BE2C (cell line): Measurements from ENCODE around the gene MSN.

ENCODE experiments used
- DNase-seq: peaks from one replicate; pipeline ENCODE4 v3.0.0-alpha.2; 2020
- H3K27me3 ChIP-seq: fragments of 250-450 bp; sonication (Bioruptor Pico); 2 replicates; pipeline ENCODE4 v1.5.1; 2020; ENCODE audit warnings: mild to moderate bottlenecking
- H3K36me3 ChIP-seq: fragments of 250-450 bp; sonication (Bioruptor Pico); 2 replicates; pipeline ENCODE4 v1.5.1; 2020; ENCODE audit warnings: mild to moderate bottlenecking
- H3K4me1 ChIP-seq: fragments of 250-450 bp; sonication (Bioruptor Pico); 2 replicates; pipeline ENCODE4 v1.5.1; 2020
- H3K4me3 ChIP-seq: 2 replicates; pipeline ENCODE4 v1.5.1; 2011; ENCODE audit warnings: low read depth, low read length
- H3K9me3 ChIP-seq: fragments of 250-450 bp; sonication (Bioruptor Pico); 2 replicates; pipeline ENCODE4 v1.5.1; 2020
- CTCF ChIP-seq: IDR thresholded peaks from 2 replicates; pipeline ENCODE4 v1.5.1; 2012; ENCODE audit warnings: mild to moderate bottlenecking, low read depth, low read length

The MSN gene

DNA sequence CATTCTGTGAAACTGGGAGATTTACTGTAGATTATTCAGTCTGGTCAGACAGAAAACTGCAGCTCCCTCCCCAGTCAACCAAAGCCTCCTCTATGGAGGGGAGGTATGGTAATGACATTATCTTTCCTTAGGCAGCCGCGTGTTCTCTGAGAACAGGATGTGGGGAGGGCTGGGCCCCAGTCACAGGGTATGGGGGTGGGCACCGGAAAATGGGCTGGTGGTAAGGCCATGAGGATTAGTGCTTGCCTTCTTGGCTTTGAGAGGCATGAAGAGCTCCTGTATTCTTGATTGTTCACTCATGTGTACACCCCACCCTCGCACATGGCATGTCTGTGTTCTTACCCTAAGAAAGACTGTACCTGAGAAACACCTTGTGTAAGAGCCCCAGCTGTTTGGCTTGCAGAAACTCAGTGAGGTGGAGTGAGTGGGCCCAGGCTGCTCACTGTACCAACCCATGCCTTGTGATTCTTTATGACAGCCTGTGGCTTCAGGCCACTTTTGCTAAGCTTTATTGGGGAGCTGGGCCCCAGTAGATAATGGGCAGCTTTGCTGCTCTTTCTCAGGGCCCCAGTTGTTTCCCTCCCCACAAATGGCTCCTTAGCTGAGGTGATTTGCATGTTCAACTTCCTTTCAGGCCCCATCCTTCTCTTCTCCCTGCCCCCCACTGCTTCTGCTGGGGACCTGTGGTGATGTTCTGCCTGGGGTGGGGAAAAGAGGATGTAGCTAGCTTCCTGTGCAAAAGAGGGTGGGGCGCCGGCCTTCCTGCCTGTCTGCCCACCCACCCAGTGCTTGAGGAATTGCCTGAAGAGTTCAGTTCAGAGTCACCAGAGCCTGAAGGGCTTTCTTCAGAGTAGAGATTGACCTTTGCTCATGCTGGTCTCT lies 30.7 kb downstream of the MSN start:
- no peak overlapping the region for H3K4me3 ChIP-seq
- no peak for DNase-seq
- no peak for TF ChIP-seq CTCF
- H3K9me3 ChIP-seq, result no peaks in the 10 kb centered on the region
- H3K4me1 ChIP-seq, result no peaks in the 10 kb centered on the region
- no peaks in the 10 kb centered on the region for H3K27me3 ChIP-seq
- no peaks in the 10 kb centered on the region for H3K36me3 ChIP-seq

DNA sequence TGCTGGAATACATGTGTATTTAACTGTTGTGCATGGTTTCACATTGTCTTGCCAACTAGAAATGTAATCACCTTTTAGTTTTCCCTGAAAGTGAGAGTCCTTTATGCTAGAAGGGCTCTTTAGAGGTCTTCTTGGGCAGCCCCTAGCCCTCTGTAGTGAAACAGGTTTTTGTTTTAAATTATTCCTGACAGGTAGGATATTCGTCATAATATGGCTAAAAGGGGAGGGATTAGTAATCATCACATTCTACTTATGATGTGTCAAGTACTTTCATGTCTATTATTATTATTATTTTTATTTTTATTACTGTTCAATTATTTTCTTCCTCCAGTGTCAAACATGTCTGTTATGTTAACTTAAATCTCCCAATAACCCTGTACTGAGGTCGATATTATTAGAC lies 35.5 kb downstream of the MSN start:
- TF ChIP-seq CTCF, result no peak
- Histone ChIP-seq H3K36me3 (no peaks in the 10 kb centered on the region), H3K4me3 (no peak overlapping the region), H3K4me1 (no peaks in the 10 kb centered on the region), H3K27me3 (no peaks in the 10 kb centered on the region), H3K9me3 (no peaks in the 10 kb centered on the region)
- DNase-seq, result no peak

GRCh38 chrX:65705439-65705838 lies 38.0 kb downstream of the MSN start:
- no peak for TF ChIP-seq CTCF
- no peaks in the 10 kb centered on the region for H3K4me1 ChIP-seq
- no peaks in the 10 kb centered on the region for H3K9me3 ChIP-seq
- no peaks in the 10 kb centered on the region for H3K27me3 ChIP-seq
- H3K4me3 ChIP-seq, result no peak overlapping the region
- H3K36me3 ChIP-seq, result no peaks in the 10 kb centered on the region
- DNase-seq, result no peak

DNA sequence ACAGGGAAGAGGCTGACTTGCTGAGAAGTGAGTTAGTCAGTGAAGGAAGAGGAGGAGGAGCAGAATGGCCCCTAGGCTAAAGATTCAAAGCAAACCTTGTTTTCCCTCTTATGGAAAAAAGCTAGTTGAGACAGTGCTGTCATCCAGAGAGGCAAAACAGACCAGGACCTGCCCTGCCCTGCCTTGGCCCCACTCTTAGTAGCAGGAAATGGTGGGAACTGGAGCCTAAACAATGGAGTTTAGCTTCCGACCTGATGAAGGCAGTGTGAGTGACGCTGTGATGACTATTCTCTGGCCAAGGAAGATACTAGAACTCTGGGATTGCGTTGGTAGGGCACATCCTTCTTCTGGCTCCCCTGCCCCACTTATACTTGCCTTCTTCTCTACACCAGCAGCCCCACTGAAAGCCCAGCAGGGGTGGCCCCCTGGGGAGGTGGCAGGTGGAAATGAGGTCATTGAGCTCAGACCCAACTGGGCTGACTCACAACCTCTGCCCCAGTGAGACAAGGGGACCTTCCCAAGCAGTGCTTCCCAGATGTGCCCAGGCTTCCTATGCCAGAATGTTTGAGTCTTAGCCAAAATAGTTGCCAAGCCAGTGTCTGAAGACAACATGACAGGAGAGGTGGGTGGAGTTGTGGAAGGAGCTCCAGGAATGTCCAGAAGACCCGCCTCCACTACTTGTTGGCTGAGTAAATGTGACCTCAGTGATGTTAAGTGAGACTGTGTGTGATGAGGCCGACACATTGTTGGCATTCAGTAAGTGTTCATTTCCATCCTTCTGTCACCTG lies 38.8 kb downstream of the MSN start:
- H3K27me3 ChIP-seq, result no peaks in the 10 kb centered on the region
- DNase-seq, result no peak
- TF ChIP-seq CTCF, result no peak
- H3K9me3 ChIP-seq, result no peaks in the 10 kb centered on the region
- H3K36me3 ChIP-seq, result no peaks in the 10 kb centered on the region
- no peak overlapping the region for H3K4me3 ChIP-seq
- no peaks in the 10 kb centered on the region for H3K4me1 ChIP-seq

GRCh38 chrX:65707151-65707550 lies 39.7 kb downstream of the MSN start:
- Histone ChIP-seq H3K4me1 (no peaks in the 10 kb centered on the region), H3K4me3 (no peak overlapping the region), H3K36me3 (no peaks in the 10 kb centered on the region), H3K9me3 (no peaks in the 10 kb centered on the region), H3K27me3 (no peaks in the 10 kb centered on the region)
- DNase-seq, result no peak
- TF ChIP-seq CTCF, result no peak
